ENCODE data around the gene OR2AT4. TPM values are rescaled to one million over a fixed set of nuclear protein-coding genes. Genes with fewer than 3 reads are reported as not detected.
A peak's percentile ranks its signal among the peaks of the same experiment; 100 is the strongest.

OR2AT4 gene
- total and polyA plus RNA-seq, 2 donors (not counting 3 experiments of a cell fraction or from before 2014, with no cell fraction given), result not detected

GRCh38 chr11:75101424-75102128, 4.9 kb upstream of the OR2AT4 start:
- H3K36me3 ChIP-seq (ENCODE audit: control insufficient read depth in 2 of 2, extremely low read depth in 1 of 2, insufficient read depth in 2 of 2, low read length in 2 of 2), result no peaks in the 10 kb centered on the region
- intact Hi-C loops (cut with micrococcal nuclease) (no loop called here), dilution Hi-C loops (cut with MboI; ENCODE audit: extremely low pct_ligation_motif_present, low sequenced_read_pairs) (no loop called here)
- peaks cover 2% of the 10 kb centered on the region for H3K4me1 ChIP-seq (ENCODE audit: control insufficient read depth, extremely low read depth, insufficient read depth, low read length)
- no peaks in the 10 kb centered on the region for H3K79me2 ChIP-seq (ENCODE audit: control insufficient read depth, insufficient read depth, low read length)
- peaks cover 0 to 2% of the 10 kb centered on the region in 2 experiments for H3K27me3 ChIP-seq (ENCODE audit: control insufficient read depth in 2 of 2, insufficient read depth in 2 of 2, low read length in 2 of 2)
- FAIRE-seq, result no peak
- TF ChIP-seq MYC (IDR thresholded peaks at IDR 0.05; ENCODE audit: low read depth, low read length), result no peak
- no peak overlapping the region for H3K27ac ChIP-seq (ENCODE audit: insufficient read depth, low read depth, low read length)
- H3K4me3 ChIP-seq (replicated peaks in 1 of 3; ENCODE audit: insufficient read depth in 1 of 3, low read depth in 1 of 3, low read length in 3 of 3), result no peak overlapping the region
- no peaks in the 10 kb centered on the region for H4K20me1 ChIP-seq (replicated peaks; ENCODE audit: control insufficient read depth, extremely low read depth, insufficient read depth, low read length)
- POLR2A ChIA-PET, result no interaction called here
- H2AFZ ChIP-seq (ENCODE audit: low read depth, low read length), result no peak overlapping the region
- no peak for DNase-seq (ENCODE audit: low read depth, low spot score)
- H3K4me2 ChIP-seq (ENCODE audit: insufficient read depth, low read length), result no peak overlapping the region
- no TSS peak for BruUV-seq (replicated peaks)
- no peaks in the 10 kb centered on the region for H3K9me3 ChIP-seq (replicated peaks; ENCODE audit: control insufficient read depth, insufficient read depth, low read length)
- CTCF ChIA-PET, result interaction anchor here (0.7 kb wide), 1 partner anchor 84 kb away, joined by 3 read pairs; no protein-coding TSS in a partner anchor
- no peak overlapping the region for H3K9ac ChIP-seq (replicated peaks; ENCODE audit: extremely low read depth, insufficient read depth, low read length)
- no peaks in the 10 kb centered on the region for H3K9me1 ChIP-seq (replicated peaks; ENCODE audit: control insufficient read depth, extremely low read depth, insufficient read depth, low read length)

- no peaks in the 10 kb centered on the region for H3K9me1 ChIP-seq (replicated peaks; ENCODE audit: control insufficient read depth, extremely low read depth, insufficient read depth, low read length)
- H3K4me1 ChIP-seq (ENCODE audit: control insufficient read depth, extremely low read depth, insufficient read depth, low read length), result peaks cover 2% of the 10 kb centered on the region
- H3K27me3 ChIP-seq (ENCODE audit: control insufficient read depth in 2 of 2, insufficient read depth in 2 of 2, low read length in 2 of 2), result peaks cover under 1 to 2% of the 10 kb centered on the region in 2 experiments
- DNase-seq (ENCODE audit: low read depth, low spot score) (no peak), FAIRE-seq (peak; percentile 12)
- H3K27ac ChIP-seq (ENCODE audit: insufficient read depth, low read depth, low read length), result no peak overlapping the region
- H4K20me1 ChIP-seq (replicated peaks; ENCODE audit: control insufficient read depth, extremely low read depth, insufficient read depth, low read length), result no peaks in the 10 kb centered on the region
- no peaks in the 10 kb centered on the region for H3K9me3 ChIP-seq (replicated peaks; ENCODE audit: control insufficient read depth, insufficient read depth, low read length)
- intact Hi-C loops (cut with micrococcal nuclease) (no loop called here), dilution Hi-C loops (cut with MboI; ENCODE audit: extremely low pct_ligation_motif_present, low sequenced_read_pairs) (no loop called here)
- TF ChIP-seq POLR2AphosphoS5 (IDR thresholded peaks at IDR 0.05; ENCODE audit: insufficient read depth, low read depth, low read length), result no peak
- peak; percentile 20 for TF ChIP-seq FOS (IDR thresholded peaks at IDR 0.05; ENCODE audit: borderline replicate concordance, insufficient read depth, low read length)
- POLR2A ChIA-PET, result no interaction called here
- no peak overlapping the region for H3K4me3 ChIP-seq (replicated peaks in 1 of 3; ENCODE audit: insufficient read depth in 1 of 3, low read depth in 1 of 3, low read length in 3 of 3)
- CTCF ChIA-PET, result interaction anchor here (0.7 to 1.5 kb wide), 3 partner anchors 10 to 148 kb away, joined by 3 to 4 read pairs (median 4); no protein-coding TSS in a partner anchor
- no peak overlapping the region for H2AFZ ChIP-seq (ENCODE audit: low read depth, low read length)
- BruUV-seq (replicated peaks), result no TSS peak
- H3K9ac ChIP-seq (replicated peaks; ENCODE audit: extremely low read depth, insufficient read depth, low read length), result no peak overlapping the region
- H3K4me2 ChIP-seq (ENCODE audit: insufficient read depth, low read length), result no peak overlapping the region
- H3K79me2 ChIP-seq (ENCODE audit: control insufficient read depth, insufficient read depth, low read length), result no peaks in the 10 kb centered on the region
- H3K36me3 ChIP-seq (ENCODE audit: control insufficient read depth in 2 of 2, extremely low read depth in 1 of 2, insufficient read depth in 2 of 2, low read length in 2 of 2), result no peaks in the 10 kb centered on the region
Measured at GRCh38 chr11:75100314-75100713, 3.6 kb upstream of the OR2AT4 start.
